Measurements from ENCODE around the gene LCN1. TPM values are rescaled to one million over a fixed set of nuclear protein-coding genes. Genes with fewer than 3 reads are reported as not detected.

LCN1 gene
- total RNA-seq, 3 donors from 2014 or later = not detected

DNA sequence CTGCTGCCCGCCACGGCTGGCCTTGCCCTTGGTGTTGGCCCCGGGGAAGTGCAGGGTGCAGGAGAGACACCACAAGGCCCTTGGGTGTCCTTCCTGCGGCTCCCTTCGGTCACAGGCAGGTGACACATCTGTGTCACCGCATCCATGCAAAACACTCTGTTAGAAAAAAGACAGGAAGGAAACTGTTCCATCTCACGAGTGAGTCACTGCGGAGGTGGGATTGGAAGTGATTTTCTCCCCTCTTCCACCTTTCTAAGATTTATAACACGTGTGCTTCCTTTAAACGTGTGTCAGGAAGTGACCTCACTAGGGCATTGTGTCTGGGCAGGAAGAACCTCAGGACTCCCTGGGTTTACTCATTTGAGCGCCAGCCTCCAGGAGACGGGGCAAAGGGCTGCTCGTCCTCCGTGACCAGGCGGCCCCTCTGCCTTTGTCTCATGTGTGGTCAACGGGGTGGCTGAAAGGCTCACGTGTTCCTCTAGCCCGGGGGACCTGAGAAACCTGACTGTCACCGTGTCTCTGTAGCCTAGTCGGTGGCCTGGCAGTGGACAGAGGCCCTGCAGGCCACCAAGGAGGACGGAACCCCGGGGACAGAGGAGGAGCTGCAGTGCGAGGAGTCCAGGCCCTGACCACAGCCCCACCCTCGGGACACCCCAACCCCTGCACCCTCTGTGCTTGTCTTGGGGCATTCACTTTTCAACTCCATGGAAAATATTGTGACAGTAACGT is 4.9 kb upstream of the LCN1 start:
- no peak for DNase-seq (ENCODE audit: low spot score in 2 of 2)
- intact Hi-C loops (cut with DNase I; ENCODE audit: low total_unique reads) = loop anchor here (5.0 kb wide), 1 partner anchor 751 kb away; no protein-coding TSS in a partner anchor
- TF ChIP-seq CTCF (IDR thresholded peaks at IDR 0.05) (no peak), POLR2A (IDR thresholded peaks at IDR 0.05) (no peak), POLR2AphosphoS5 (IDR thresholded peaks at IDR 0.05) (no peak)
- Histone ChIP-seq H3K4me3 (no peak overlapping the region), H3K27ac (no peak overlapping the region), H3K27me3 (peaks cover 0 to 8% of the 10 kb centered on the region in 2 donors), H3K4me1 (no peaks in the 10 kb centered on the region), H3K9me3 (no peaks in the 10 kb centered on the region), H3K36me3 (no peaks in the 10 kb centered on the region)

- peaks cover 0 to 8% of the 10 kb centered on the region in 2 donors for H3K27me3 ChIP-seq
Measured at GRCh38 chr9:135517407-135517822, 3.8 kb upstream of the LCN1 start.

DNA sequence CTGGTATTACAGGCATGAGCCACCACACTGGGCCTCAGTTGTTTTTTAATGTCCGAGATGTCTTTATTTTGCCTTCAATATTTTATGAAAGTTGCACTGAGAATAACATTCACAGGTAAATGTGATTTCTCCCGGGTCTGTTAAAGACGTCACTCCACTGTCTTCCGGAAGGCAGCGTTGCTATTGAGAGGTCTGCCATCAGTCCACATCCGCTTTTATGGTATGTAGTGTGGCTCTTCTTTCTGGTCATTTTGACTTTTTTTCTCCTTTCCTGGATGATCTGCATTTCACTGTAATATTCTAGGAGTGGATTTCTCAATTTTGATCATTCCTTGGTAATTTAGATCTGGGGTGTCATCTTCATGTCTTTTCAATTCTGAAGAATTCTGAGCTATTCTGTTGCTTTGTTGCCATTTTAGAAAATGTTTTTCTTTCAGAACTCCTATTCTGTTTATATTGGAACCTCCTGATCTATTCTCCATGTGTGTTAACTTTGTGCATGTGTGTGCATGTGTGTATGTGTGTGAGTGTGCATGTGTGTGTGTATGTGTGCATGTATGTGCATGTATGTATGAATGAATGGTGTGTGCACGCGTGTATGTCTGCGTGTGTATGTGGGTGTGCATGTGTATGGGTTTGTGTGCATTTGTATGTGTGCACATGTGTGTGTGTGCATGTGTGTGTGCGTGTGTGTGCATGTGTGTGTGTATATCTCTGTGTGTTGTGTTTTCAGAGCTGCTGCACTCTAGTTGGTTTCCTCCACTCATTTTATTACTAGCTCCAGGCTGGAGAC is 1.9 kb upstream of the LCN1 start:
- no peak for DNase-seq (ENCODE audit: low spot score in 2 of 2)
- intact Hi-C loops (cut with DNase I; ENCODE audit: low total_unique reads) = loop anchor here (5.0 kb wide), 1 partner anchor 748 kb away; no protein-coding TSS in a partner anchor
- H3K27me3 ChIP-seq = peaks cover 0 to 18% of the 10 kb centered on the region in 2 donors

More at GRCh38 chr9:135517407-135517822, 3.8 kb upstream of the LCN1 start:
- no peaks in the 10 kb centered on the region for H3K36me3 ChIP-seq
- no peaks in the 10 kb centered on the region for H3K4me1 ChIP-seq
- no peaks in the 10 kb centered on the region for H3K9me3 ChIP-seq
- TF ChIP-seq CTCF (IDR thresholded peaks at IDR 0.05) (no peak), POLR2AphosphoS5 (IDR thresholded peaks at IDR 0.05) (no peak), POLR2A (IDR thresholded peaks at IDR 0.05) (no peak)
- H3K27ac ChIP-seq = no peak overlapping the region
- DNase-seq (ENCODE audit: low spot score in 2 of 2) = no peak
- H3K4me3 ChIP-seq = no peak overlapping the region
- intact Hi-C loops (cut with DNase I; ENCODE audit: low total_unique reads) = loop anchor here (5.0 kb wide), 1 partner anchor 750 kb away; no protein-coding TSS in a partner anchor

GRCh38 chr9:135521608-135522095 is 412 bp downstream of the LCN1 start:
- H3K27ac ChIP-seq = no peak overlapping the region
- no peaks in the 10 kb centered on the region for H3K9me3 ChIP-seq
- H3K4me1 ChIP-seq = no peaks in the 10 kb centered on the region
- H3K36me3 ChIP-seq = no peaks in the 10 kb centered on the region
- H3K4me3 ChIP-seq = no peak overlapping the region
- intact Hi-C loops (cut with DNase I; ENCODE audit: low total_unique reads) = no loop called here
- TF ChIP-seq POLR2AphosphoS5 (IDR thresholded peaks at IDR 0.05) = no peak
- TF ChIP-seq POLR2A (IDR thresholded peaks at IDR 0.05) = no peak
- no peak for TF ChIP-seq CTCF (IDR thresholded peaks at IDR 0.05)
- H3K27me3 ChIP-seq = peaks cover 0 to 23% of the 10 kb centered on the region in 2 donors
- no peak for DNase-seq (ENCODE audit: low spot score in 2 of 2)

More for the DNA sequence above, 1.9 kb upstream of the LCN1 start:
- no peak overlapping the region for H3K4me3 ChIP-seq
- no peak for TF ChIP-seq POLR2AphosphoS5 (IDR thresholded peaks at IDR 0.05)
- TF ChIP-seq POLR2A (IDR thresholded peaks at IDR 0.05) = no peak
- no peak for TF ChIP-seq CTCF (IDR thresholded peaks at IDR 0.05)
- no peaks in the 10 kb centered on the region for H3K9me3 ChIP-seq
- no peak overlapping the region for H3K27ac ChIP-seq
- no peaks in the 10 kb centered on the region for H3K4me1 ChIP-seq
- no peaks in the 10 kb centered on the region for H3K36me3 ChIP-seq
